ENCODE measurements around the gene PARD3B.

GRCh38 chr2:205017381-205017780 lies 472.1 kb downstream of the PARD3B start:
- TF ChIP-seq POLR2AphosphoS5 (IDR thresholded peaks at IDR 0.05; ENCODE audit: low read length) (no peak), CHD1 (IDR thresholded peaks at IDR 0.05; ENCODE audit: low read depth, low read length) (no peak), BACH1 (IDR thresholded peaks at IDR 0.05; ENCODE audit: borderline replicate concordance) (no peak), CTCF (IDR thresholded peaks at IDR 0.05 in 2 of 3, conservative IDR thresholded peaks at IDR 0.05 in 1 of 3; ENCODE audit: control insufficient read depth in 2 of 3, extremely low read depth in 1 of 3, insufficient read depth in 1 of 3, low read depth in 3 of 3, low read length in 3 of 3) (no peak), NFIC (IDR thresholded peaks at IDR 0.05; ENCODE audit: low read depth, low read length) (no peak), TCF7 (IDR thresholded peaks at IDR 0.05; ENCODE audit: borderline replicate concordance) (no peak), EZH2 (IDR thresholded peaks at IDR 0.05; ENCODE audit: borderline replicate concordance, control insufficient read depth, low read depth, low read length) (no peak), TARDBP (IDR thresholded peaks at IDR 0.05; ENCODE audit: borderline replicate concordance) (no peak), RCOR1 (conservative IDR thresholded peaks at IDR 0.05; ENCODE audit: low read depth, low read length) (no peak), POLR2A (IDR thresholded peaks at IDR 0.05; ENCODE audit: low read depth, low read length) (no peak), GATAD2B (conservative IDR thresholded peaks at IDR 0.05; ENCODE audit: low read depth) (no peak)
